RWPE1 (cell line): Measurements from ENCODE around the gene CHST3.

Experiments used
- CTCF ChIA-PET: fragments of 350-600 bp; sonication (Branson Sonifier 250); formaldehyde crosslinking; extraction: SDS; loops from one replicate; lab custom pipeline; 2021; lab: Yijun Ruan, JAX
- POLR2A ChIA-PET: fragments of 400-600 bp; formaldehyde crosslinking; extraction: SDS; loops from one replicate; lab custom pipeline; 2020; ENCODE audit warnings: antibody characterized with exemption; ENCODE audit not compliant: low non-redundant PET; lab: Yijun Ruan, JAX
- DNase-seq: peaks from one replicate; pipeline ENCODE4 v3.0.0; 2012; ENCODE audit warnings: low spot score
- H3K27ac ChIP-seq: fragments of 450-650 bp; 2 replicates; pipeline ENCODE4 v1.5.1; 2017
- CTCF ChIP-seq: fragments of 450-650 bp; conservative IDR thresholded peaks from 2 replicates; pipeline ENCODE4 v1.5.1; 2017; ENCODE audit warnings: low read depth, mild to moderate bottlenecking

The CHST3 gene

GRCh38 chr10:72061930-72062329 is 97.7 kb downstream of the CHST3 start:
- CTCF ChIA-PET: interaction anchor here (0.8 to 1.3 kb wide), 2 partner anchors 13 to 15 kb away, joined by 4 read pairs; no protein-coding TSS in a partner anchor
- no peak for DNase-seq
- POLR2A ChIA-PET: interaction anchor here (0.6 kb wide), 1 partner anchor 534 kb away, joined by 6 read pairs; no protein-coding TSS in a partner anchor
- TF ChIP-seq CTCF: no peak
- no peak overlapping the region for H3K27ac ChIP-seq

GRCh38 chr10:72062382-72062781 is 98.2 kb downstream of the CHST3 start:
- no peak for DNase-seq
- CTCF ChIA-PET: interaction anchor here (0.8 to 1.3 kb wide), 3 partner anchors 14 to 15 kb away, joined by 3 to 4 read pairs (median 4); no protein-coding TSS in a partner anchor
- H3K27ac ChIP-seq: no peak overlapping the region
- POLR2A ChIA-PET: no interaction called here
- no peak for TF ChIP-seq CTCF
